ENCODE measurements around the gene ABCA5. TPM values are rescaled to one million over a fixed set of nuclear protein-coding genes. Genes with fewer than 3 reads are reported as not detected.

The ABCA5 gene
- total and polyA plus RNA-seq, 9 of the 15 experiments (the other 6 are each of a cell fraction or from before 2014, with no cell fraction given): 0.74 to 2.3 (median 1.4) TPM

- no peak overlapping the region for H3K9ac ChIP-seq (ENCODE audit: insufficient read depth in 1 of 2, low read depth in 2 of 2, low read length in 2 of 2)
- H4K20me1 ChIP-seq (replicated peaks; ENCODE audit: control insufficient read depth, insufficient read depth, low read length): no peaks in the 10 kb centered on the region
- H3K27me3 ChIP-seq (ENCODE audit: control insufficient read depth in 2 of 2, insufficient read depth in 2 of 2, low read length in 2 of 2): peaks cover 3 to 6% of the 10 kb centered on the region in 2 experiments; a peak in 2 of 5 replicates
- no peaks in the 10 kb centered on the region for H3K9me3 ChIP-seq (replicated peaks; ENCODE audit: control insufficient read depth, insufficient read depth, low read depth, low read length)
- ChIA-PET POLR2A (no interaction called here), CTCF (ENCODE audit: low intra/inter-chr PET ratio) (interaction anchor here (0.6 kb wide), 1 partner anchor 570 kb away, joined by 3 read pairs; no protein-coding TSS in a partner anchor)
- no peak overlapping the region for H3K27ac ChIP-seq (ENCODE audit: extremely low read depth, low read depth, low read length)
- DNase-seq (ENCODE audit: extremely low read depth in 1 of 4, low spot score in 3 of 4) (no peak), FAIRE-seq (no peak), ATAC-seq (no peak)
- 0% methylated on average over 3 of the region's 3 CpGs for WGBS (ENCODE audit: insufficient coverage, low coverage, missing lambda C conversion rate)
- H3K79me2 ChIP-seq (ENCODE audit: control insufficient read depth, insufficient read depth, low read length): no peaks in the 10 kb centered on the region
- H3K4me2 ChIP-seq (ENCODE audit: insufficient read depth, low read length): no peak overlapping the region
- no peak overlapping the region for H3K4me3 ChIP-seq
- BruUV-seq (replicated peaks): no TSS peak
- H2AFZ ChIP-seq (ENCODE audit: low read depth, low read length): no peak overlapping the region
- H3K9me1 ChIP-seq (ENCODE audit: control insufficient read depth, insufficient read depth, low read length): no peaks in the 10 kb centered on the region
- H3K36me3 ChIP-seq (ENCODE audit: control insufficient read depth, insufficient read depth, low read length): no peaks in the 10 kb centered on the region
- in situ Hi-C loops (cut with MboI) (no loop called here), intact Hi-C loops (cut with micrococcal nuclease) (no loop called here)
- no peaks in the 10 kb centered on the region for H3K4me1 ChIP-seq (replicated peaks in 1 of 2; ENCODE audit: control insufficient read depth in 2 of 2, insufficient read depth in 2 of 2, low read length in 2 of 2)
- TF ChIP-seq TRIM25 (IDR thresholded peaks at IDR 0.05; ENCODE audit: borderline replicate concordance) (no peak), ZNF696 (CRISPR knock-in tag; conservative IDR thresholded peaks at IDR 0.05) (no peak), ZBTB8A (IDR thresholded peaks at IDR 0.05; ENCODE audit: partially characterized antibody) (no peak), ZNF444 (CRISPR knock-in tag; IDR thresholded peaks at IDR 0.05) (no peak), ZNF584 (CRISPR knock-in tag; IDR thresholded peaks at IDR 0.05; ENCODE audit: low read depth) (no peak), NR0B1 (IDR thresholded peaks at IDR 0.05; ENCODE audit: partially characterized antibody) (no peak), POLR2B (IDR thresholded peaks at IDR 0.05; ENCODE audit: low read depth, partially characterized antibody) (no peak), FOS (IDR thresholded peaks at IDR 0.05; ENCODE audit: extremely low read depth, insufficient read length) (no peak), CEBPZ (IDR thresholded peaks at IDR 0.05; ENCODE audit: borderline replicate concordance, low read depth, low read length) (no peak), ZNF57 (CRISPR knock-in tag; IDR thresholded peaks at IDR 0.05) (no peak), IRF2 (CRISPR knock-in tag; IDR thresholded peaks at IDR 0.05) (no peak), SUPT5H (IDR thresholded peaks at IDR 0.05) (no peak), ZC3H11A (IDR thresholded peaks at IDR 0.05; ENCODE audit: low read depth, low read length) (no peak), POLR3A (IDR thresholded peaks at IDR 0.05; ENCODE audit: borderline replicate concordance, extremely low read depth, insufficient read depth, insufficient read length) (no peak), ZNF764 (CRISPR knock-in tag; IDR thresholded peaks at IDR 0.05; ENCODE audit: low read depth) (no peak), GABPB1 (CRISPR knock-in tag; IDR thresholded peaks at IDR 0.05) (no peak), ZNF583 (CRISPR knock-in tag; IDR thresholded peaks at IDR 0.05) (no peak)
Measured at GRCh38 chr17:69342896-69343644, 16.1 kb upstream of the ABCA5 start.
